ENCODE data around the gene PDE9A.

PDE9A gene

DNA sequence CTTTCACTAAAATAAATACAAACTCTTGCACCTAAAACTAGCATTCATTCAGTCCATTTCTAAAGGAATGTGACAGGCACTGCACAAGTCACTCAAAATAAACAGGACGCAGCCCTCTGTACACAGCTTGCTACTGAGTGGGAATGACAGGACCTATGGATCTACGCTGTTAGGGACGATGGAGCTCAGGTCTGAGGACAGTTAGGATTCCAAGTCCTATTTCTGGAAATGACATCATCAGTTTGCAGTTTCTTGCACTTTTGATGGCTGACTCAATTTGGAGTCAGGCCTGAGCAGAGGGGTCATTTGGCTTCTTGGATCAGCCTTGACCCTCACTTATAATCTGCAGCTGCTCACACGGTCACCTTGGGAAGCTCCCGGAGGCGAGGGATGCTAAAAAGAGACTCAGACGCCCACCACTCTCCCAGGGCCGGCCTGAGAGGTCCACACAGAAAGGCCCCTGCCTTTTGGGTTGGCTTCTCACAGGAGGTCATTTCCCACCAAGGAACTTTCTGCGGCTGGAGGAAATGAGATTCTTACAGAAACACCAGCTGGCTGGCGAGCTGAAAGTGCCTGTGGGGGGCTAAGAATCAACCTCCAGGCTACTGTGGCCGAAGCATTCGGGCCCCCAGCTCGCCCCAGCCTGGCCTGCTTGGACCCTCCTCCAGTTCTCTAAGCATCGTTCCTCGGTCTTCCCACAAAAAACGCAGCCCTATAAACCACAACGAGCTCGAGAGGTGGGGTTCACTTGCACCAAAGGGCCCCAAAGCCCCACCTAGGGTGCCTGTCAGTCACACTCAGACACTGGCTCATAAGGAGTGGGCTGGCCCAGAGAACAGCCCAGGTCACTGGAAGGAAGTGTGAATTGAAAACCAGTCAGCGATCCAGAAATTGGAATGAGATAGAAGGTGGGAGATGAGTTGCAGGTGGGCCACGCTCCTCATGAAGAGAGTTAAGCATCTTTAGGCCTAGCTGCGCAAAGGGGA, 8.9 kb upstream of the PDE9A start:
- no peak for DNase-seq

DNA sequence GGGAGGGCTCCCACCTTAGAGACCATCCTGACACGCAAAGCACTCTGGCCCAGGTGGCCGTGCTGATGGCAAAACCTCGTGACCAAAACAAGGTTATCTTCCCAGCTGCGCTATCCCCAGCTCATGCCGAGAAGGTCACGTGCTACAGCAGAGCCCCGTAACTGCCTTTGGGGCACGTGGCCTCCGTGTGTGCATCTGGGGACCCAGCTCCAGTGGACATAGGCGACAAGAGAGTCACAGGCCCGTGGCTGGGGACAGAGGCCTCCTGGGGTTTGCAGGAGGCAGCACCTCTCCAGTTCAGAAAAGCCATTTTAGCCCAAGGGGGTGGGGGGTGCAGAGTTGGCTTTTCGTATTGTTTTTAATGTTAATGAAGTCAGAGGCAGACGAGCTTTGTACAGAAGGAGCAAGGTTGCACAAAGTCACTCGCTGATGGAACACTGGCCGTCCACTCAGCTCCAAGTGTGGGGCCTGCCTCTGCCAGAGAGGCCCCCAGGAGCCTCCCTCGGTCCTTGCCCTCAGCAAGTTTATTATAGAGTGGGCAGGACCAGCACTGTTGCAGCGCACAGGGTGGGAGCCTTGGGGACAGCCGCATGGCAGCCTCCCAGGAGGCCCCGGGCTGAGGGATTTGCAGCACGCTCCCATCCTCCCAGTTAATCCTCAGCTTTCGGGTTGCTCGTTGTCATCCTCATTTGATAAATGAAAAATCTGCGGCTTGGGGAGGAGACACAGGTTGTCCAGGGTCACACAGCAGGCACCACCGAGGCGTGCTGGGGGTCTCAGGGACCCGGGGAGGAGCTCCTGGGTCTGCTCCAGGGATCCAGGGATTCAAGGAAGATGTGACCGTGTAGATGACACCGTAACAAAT, 8.0 kb upstream of the PDE9A start:
- no peak for DNase-seq

DNA sequence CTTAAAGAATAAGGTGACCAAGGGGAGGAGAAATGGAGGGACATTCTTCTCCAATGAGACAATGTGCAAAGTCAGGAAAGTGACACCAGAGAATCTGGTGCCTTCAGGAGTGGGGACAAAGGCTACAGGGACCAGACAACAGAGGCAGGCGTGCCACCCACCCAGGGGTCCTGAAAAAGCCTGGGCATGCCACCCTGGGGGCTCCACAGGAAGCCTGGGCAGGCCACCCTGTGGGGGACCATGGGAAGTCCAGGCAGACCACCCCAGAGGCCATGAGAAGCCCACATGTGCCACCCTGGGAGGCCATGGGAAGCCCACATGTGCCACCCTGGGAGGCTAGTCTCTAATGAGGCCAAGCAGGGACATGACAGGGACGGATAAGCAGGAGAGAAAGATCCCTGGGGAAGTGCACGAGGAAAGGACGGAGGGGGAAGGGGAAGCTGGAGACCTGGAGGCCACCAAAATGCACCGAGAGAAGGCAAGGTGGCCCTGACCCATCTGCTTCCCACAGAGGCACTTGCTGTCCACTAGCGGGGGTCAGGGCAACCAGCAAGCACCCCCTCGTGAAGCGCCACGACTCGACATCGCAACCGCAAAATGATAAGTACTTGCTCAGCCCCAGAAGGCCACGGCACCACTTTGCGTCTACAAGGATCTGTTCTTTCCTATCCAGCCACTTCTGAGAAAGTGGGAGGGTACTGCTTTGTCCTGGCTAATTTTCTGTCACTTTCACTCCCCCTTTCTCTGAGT, 7.2 kb upstream of the PDE9A start:
- DNase-seq, result no peak

DNA sequence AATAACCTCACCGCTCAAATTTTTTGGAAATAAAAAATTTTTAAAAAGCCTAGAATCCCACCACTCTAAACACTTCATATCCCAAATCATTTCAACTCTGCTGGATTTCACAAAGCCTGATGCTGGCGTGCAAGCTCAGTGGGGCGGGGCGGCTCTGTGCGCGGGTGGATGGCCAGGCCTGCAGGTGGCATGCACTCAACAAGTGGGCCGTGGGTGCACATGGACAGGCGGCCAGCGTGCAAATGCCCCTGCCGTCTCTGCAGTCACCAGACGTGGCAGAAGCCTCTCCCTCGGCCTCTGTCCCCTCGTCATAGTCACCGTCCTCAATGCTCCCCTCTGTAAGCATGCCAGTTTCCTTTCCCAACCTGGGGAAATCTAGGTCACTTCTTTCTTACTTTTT, 6.6 kb upstream of the PDE9A start:
- DNase-seq, result no peak

DNA sequence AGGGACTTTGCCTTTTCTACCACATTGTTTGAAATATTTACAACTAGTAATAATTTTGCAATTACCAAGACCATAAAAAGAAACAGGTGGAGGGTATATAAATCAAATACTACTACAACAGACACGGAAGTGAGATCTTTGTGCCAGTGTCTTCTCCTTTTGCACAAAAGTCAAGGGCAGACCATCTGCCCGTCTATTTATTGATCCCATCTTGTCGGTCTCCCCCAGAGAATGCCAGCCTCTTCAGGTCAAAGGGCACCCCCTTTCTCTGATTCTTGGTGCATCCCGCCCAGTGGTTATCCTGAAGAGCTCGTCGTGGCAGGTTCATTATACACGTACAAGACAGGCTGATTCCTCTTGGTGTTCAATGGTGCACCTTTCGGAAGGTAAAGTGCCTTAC, 4.8 kb upstream of the PDE9A start:
- no peak for DNase-seq

DNA sequence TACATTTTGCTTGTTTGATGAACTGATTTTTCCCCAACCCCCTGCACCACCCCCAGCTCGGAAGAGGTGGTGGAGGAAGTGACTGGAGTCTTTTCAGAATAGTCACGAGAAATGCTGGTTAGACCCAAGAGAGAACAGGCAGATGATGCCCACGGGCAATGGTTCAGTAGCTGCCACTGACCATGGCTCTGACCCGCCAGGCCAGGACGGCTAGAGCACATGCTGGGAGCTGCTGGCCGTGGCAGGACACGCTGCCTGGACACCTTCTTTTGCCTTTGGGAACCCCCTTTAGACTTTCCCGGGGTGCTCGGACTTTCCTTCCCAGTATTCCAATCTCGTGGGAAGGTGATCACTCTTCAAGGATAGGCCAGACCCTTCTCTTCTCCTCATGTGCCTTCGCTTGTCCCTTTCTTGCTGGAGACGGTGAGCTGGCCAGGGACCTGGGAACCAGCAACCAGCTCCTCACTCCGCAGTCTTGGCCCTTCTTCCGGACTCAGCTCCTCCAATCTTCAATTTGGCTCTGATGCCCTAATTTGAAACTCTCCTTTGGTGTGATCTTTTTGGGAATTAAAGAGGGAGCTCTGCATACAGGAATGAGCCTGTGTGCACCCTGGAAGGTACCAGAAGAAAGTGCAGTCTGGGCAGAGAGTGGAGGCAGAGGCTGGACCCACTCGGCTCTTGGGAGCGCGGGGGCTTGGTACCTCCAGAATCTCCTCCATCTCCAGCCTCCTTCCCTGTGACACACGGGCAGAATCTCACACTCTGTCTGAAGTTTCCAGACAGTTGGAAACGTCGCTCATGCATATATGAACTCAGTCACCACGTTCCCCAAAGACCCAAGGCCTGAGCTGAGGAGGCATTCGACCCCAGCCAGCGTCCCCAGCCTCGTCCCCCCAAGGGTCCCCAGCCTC, 4.0 kb upstream of the PDE9A start:
- DNase-seq, result no peak

DNA sequence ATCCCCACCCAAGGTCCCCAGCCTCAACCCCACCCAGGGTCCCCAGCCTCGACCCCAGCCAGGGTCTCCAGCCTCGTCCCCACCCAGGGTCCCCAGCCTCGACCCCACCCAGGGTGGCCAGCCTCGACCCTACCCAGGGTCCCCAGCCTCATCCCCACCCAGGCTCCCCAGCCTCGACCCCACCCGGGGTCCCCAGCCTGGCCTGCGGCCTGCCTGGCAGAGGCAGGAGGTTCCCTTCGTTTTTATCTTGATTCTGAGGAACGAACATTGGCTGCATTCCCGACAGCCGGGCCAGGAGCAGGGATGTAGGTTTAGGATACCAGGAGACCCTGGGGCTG, 3.4 kb upstream of the PDE9A start:
- no peak for DNase-seq

DNA sequence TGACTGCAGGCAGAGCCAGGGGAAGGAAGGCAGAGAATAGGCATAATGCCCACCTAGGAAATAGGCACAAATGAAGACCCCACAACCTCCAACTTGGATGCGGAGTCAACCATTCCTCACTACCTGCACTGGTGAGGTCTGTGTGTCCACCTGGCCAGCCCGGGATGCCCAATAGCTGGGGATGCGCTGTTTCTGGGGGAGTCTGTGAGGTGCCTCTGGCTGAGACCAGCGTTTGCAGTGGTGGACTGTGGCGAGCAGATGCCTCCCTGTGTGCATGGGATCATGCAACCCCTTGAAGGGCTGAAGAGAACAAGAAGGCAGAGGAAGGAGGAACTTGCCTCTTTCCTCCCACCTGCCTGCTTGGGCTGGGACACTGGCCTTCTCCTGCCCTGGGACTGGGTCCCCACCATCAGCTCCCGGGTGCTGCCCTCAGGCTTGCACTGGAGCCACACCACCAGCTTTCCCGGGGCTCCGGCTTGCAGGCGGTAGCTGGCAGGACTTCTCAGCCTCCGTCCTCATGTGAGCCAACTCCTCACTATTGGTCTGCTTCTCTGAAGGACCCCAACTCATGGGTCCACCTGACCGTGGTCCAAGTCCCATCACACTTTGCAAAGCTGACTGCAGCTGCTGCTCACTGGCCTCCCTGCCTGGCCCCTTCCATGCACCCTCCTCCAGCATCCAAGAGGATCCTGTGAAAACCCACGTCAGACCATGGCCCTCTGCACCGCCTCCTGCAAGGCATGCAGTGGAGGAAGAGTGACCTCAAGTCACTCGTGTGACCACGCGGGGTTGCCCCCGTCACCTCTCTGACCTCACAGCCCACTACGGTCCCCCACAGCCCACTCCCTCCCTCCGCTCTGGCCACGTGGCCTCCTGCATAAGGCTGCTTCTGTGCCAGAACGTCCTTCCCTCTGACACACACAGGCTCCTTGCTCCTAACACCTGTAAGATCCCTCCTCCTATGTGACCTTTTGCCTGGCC, 2.7 kb upstream of the PDE9A start:
- no peak for DNase-seq

DNA sequence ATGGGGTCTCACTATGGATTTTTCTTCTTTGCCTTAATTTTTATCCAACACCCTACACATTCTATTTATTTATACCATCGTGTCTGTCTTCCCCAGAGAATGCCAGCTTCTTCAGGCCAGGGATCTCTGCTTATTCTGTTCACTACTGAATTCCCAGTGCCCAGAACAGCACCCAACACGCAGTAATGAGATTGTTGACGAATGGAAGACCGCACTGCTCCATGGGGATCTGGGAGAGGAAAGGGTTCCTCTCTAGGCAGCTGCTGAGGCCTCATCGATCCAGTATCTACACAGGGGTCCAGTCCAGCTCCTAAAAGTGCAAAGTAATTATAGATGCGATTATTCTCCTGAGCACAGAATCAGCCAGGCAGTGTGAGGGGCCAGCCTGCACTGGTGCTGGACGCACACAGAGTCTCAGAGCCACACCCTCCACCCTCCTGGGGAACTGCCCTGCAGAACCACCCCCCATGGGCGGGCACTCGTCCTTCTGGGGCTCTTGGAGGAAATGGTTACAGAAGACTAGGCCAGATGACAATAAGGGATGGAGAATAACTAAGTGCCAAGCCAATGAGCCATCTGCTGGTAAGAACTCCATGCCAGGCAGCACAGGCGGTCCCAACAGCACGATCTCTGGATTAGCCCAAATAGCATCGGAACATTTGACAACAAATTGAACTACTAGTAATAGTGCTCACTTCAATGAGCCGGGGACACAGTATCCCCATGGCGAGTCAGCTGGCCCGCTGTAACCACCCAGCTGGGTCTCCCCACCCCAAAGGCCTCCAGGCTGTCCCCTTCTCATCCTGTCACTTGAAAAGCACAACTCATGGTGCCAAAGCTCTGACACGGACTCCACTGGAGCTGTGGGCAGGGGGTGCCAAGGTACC, 1.7 kb upstream of the PDE9A start:
- no peak for DNase-seq

DNA sequence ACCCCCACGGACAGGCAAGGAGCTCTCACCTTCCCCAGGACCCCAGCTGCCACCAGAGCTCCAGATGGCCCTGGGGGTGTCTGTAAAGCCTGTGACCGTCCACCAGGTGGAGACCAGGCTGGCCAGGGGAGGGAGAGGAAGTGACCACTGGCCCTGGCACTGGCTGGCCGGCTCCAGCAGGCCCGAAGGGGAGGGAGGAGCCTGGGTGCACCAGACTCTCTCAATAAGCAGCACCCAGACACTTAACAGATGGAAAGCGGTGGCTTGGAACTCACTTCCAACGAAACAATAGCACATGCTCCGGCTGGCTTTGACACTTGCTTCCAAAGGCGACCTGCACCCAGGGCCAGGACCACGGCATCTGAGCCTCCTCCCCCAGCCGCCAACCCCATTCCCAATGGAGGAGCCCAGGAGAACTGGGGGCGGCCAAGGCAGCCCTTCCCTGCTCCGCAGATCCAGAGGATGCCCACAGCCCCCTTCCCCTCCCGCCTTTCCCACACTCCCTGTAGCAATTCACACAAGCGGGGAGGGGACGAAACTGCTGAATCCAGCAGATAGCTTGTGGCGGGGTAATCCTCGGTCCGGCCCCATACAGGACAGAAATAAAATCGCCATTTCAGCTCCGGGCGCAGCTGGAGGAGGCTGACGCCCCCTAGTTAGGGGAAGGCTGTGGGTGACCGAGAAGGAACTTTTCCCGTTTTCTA, 742 bp upstream of the PDE9A start:
- DNase-seq, result no peak

DNA sequence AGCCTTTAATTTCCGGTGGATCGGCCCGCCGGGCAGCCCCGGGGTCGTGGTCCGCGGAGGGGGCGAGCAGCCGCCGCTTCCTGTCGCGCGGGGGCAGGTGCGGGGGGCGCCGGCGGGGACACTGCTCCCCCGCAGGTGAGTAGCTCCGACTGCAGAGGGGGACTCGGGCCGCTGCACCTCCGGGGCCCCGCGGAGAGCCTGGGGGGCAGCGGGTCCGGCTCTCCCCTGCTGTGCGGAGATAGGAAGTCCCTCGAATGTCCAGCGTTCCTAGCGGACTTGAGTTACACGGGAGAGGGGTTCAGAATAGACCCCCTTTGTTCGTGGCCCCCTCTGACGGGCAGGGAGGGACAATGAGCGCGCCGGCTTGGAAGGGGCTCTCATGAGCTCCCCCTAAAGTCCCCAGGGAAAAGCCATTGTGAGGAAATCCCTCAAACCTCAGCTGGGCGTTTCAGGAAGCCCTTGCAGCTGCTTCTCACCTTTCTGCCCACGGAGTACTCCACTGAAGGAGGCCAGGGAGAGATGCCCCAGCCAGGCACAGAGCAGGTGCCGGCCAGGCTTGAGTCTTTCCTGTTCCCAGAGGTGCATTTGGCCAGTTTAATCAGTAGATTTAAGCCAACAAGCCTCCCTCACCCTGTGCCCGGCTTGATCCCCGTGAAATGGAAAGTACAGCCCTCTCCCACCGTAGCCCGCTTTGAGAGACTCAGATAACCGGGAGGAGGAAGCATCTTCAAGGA, 925 bp downstream of the PDE9A start:
- DNase-seq, result no peak

DNA sequence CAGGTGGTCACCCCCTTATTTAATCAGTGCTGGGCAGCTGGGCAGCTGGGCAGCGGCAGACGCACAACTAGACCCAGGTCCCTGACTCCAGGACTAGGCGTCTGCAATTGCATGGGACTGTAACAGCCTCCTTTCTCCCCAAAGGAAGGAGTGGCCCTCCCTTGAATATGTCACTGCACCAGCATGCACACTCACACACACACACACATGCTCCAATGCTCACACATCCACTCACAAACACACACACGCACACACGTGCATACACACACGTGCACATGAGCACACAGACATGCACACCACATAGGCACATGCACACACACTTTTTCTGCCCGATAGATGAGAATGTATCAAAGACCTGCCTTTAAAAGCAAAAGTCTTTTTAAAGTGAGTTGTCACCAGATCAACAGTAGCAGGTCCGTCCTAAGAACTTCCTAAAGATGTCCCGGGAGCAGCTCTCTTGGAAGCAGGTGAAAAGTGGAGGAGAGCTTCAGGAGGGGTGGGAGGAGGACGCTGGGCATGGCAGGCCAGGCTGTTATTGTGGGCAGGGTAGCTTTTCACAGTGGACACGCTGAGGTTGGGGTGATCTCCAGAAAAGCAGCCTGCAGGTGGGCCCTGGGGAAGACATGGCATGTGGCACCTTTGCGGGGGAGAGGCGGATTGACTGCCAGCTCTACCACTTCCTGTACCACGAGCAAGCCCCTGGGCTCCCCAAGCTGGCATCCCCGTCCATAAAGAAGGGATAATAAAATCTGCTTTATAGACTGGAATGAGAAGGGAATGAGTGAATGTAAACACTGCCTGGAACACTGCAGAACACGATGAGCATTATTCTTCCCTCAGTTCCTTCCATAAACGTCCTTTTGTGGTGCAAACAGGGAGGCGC, 1.7 kb downstream of the PDE9A start:
- DNase-seq, result no peak

DNA sequence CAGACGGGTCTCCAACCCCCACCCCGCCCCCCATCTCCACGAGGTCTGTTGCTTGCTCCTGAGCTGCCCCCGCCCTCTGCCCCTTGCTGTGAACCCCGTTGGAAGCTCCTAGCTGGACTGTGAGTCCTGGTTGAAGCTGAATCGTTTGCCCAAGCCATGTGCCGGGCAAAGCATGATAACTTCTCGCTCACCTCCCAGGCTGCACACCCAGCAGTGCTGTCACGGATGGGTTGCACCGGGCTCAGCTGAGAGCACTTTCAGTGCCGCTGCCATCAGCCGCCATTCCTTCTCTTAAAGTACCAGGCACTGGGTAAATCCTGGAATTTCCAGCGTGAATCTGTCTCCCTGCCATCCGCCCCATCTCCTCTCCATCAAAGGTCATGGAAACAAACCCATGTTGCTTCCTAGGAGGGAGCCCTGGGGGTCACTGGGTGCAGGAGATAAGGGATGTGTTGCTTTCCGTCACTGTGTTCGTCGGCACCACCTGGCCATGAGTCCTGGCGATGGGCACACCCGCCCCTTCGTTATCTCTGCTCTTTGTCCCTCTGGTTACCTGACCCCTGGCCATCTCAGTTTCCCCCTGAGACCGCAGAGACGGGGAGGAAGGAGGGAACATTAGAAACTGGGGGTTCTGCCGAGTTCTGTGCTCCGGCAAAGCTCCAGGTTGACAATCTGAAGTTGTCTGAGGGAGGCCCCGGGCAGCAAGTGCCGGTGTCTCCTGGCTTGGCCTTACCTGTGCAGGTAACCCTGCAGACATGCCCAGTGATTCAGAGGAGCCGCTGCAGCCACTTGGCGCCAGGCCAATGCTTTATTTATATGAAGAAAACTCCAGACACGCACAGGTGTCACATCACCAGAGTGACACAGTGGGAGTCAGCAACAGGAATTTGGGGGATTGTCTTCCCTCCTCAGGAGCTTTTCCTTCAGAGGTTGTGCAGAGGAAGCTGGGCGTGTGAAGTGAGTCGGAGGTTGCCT, 2.7 kb downstream of the PDE9A start:
- DNase-seq, result no peak

DNA sequence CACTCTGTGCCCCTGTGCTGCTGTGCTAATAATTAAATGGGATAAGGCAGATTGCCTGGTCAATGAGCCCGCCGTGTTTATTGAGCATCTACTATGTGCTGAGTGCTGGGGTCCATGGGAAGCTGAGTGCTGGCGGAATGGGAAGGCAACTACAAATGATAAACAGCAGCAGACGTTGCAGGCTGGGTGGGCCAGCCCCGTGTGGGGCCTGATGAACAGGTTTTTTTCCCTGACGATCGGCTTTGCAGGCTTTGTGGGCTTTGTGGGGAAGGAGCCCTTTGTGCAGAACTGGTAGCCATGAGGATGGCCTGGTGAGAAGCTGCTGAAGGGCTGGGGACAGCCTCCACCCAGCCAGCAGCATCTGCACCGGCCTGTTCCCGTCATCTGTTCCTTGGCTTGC, 3.5 kb downstream of the PDE9A start:
- DNase-seq, result no peak

DNA sequence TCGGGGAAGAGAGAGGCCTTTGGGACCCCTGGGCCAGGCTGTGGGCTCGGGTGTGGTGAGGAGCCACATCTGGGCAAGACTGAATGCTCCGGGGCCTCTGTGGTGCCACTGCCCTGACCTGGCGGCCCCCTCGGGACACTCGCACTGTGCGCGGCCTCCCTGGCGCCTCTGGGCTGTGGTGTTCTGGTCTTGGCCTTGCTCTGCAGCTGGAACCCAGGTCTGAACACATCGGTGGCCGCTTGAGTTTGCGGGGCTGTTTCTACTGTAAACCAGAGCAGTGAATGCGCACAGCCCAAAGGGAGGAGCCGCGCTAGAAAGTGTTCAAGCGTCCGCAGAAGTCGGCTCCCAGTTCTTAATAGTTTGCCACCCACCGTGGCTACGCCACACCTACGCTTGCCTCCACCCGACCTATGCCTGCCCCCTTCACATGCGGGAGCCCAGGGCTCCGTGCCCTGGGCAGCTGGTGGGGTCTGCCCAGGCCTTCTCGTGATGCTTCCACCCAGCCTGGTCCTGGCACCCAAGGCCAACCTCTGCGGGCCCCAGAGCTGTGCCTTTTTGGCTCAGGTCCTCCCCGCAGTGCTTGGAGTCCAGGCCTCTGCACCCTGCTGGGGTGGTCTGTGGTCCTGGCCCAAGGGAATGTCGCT, 4.4 kb downstream of the PDE9A start:
- no peak for DNase-seq
